H1 (cell line): ENCODE results near the gene DNAL4. TPM values are rescaled to one million over a fixed set of nuclear protein-coding genes. Genes with fewer than 3 reads are reported as not detected.

ENCODE experiments used
- CTCF ChIA-PET: fragments of 300-600 bp; sonication (Branson Sonifier 250); formaldehyde crosslinking; loops from one replicate; lab custom pipeline; 2021; ENCODE audit not compliant: partially characterized antibody; lab: Charles Lee
- POLR2A ChIA-PET: fragments of 300-600 bp; sonication (Branson Sonifier 250); formaldehyde crosslinking; loops from one replicate; lab custom pipeline; 2021; ENCODE audit warnings: inconsistent platforms; ENCODE audit not compliant: partially characterized antibody; lab: Charles Lee
- DNase-seq, 2 experiments: peaks; one replicate each; pipeline versions ENCODE4 v3.0.0 to v3.0.0-alpha.2; 2010 to 2022; ENCODE audit warnings: low spot score in 2 of 2, low read depth in 1 of 2, mixed read lengths in 1 of 2
- FAIRE-seq: peaks from 2 replicates; lab custom pipeline; 2011; peaks lifted over from hg19 to GRCh38; lab: Jason Lieb, UNC
- H2AFZ ChIP-seq: 2 replicates; pipeline ENCODE4 v1.8.1; 2012; ENCODE audit warnings: low read length, inconsistent platforms
- H2AK5ac ChIP-seq: 2 replicates; pipeline ENCODE4 v1.6.1; 2013; ENCODE audit warnings: low read depth, low read length
- H2BK120ac ChIP-seq: replicated peaks from 2 replicates; pipeline ENCODE3; 2013; ENCODE audit warnings: low read depth, low read length, inconsistent platforms
- H2BK12ac ChIP-seq: 2 replicates; pipeline ENCODE4 v1.6.1; 2013; ENCODE audit warnings: low read depth, low read length
- H2BK15ac ChIP-seq: 2 replicates; pipeline ENCODE4 v1.6.1; 2013; ENCODE audit warnings: low read length
- H2BK20ac ChIP-seq: 2 replicates; pipeline ENCODE4 v1.6.1; 2013; ENCODE audit warnings: low read length
- H2BK5ac ChIP-seq: 2 replicates; pipeline ENCODE4 v1.6.1; 2013; ENCODE audit warnings: low read depth, low read length
- H3K14ac ChIP-seq: 2 replicates; pipeline ENCODE4 v1.6.1; 2013; ENCODE audit warnings: inconsistent platforms; ENCODE audit not compliant: insufficient read length
- H3K18ac ChIP-seq: 2 replicates; pipeline ENCODE4 v1.6.1; 2013; ENCODE audit warnings: low read length; ENCODE audit errors: extremely low read depth
- H3K23ac ChIP-seq: 2 replicates; pipeline ENCODE4 v1.6.1; 2013; ENCODE audit warnings: inconsistent platforms; ENCODE audit not compliant: insufficient read length
- H3K23me2 ChIP-seq: 2 replicates; pipeline ENCODE4 v1.6.1; 2013; ENCODE audit warnings: low read depth, low read length
- H3K27ac ChIP-seq: 2 replicates; pipeline ENCODE4 v1.6.1; 2011; ENCODE audit warnings: low read depth, low read length, inconsistent platforms
- H3K27me3 ChIP-seq, 4 experiments: replicated peaks in 1 of 4; 1 replicate in 1 of 4; 2 replicates in 3 of 4; pipeline versions ENCODE4 v1.6.1 to v1.8.1; 2011 to 2013; ENCODE audit warnings: low read length in 3 of 4, mild to moderate bottlenecking in 3 of 4, inconsistent platforms in 2 of 4, mixed read lengths in 2 of 4, moderate library complexity in 1 of 4; ENCODE audit not compliant: control insufficient read depth in 3 of 4, insufficient read depth in 3 of 4; ENCODE audit errors: extremely low read depth in 1 of 4
- H3K36me3 ChIP-seq, 4 experiments: 2 replicates each; pipeline versions ENCODE4 v1.6.1 to v1.8.1; 2011 to 2013; ENCODE audit warnings: mild to moderate bottlenecking in 4 of 4, low read length in 3 of 4, moderate library complexity in 2 of 4, control low read depth in 1 of 4, inconsistent platforms in 1 of 4; ENCODE audit not compliant: insufficient read depth in 4 of 4, control insufficient read depth in 2 of 4
- H3K4ac ChIP-seq: replicated peaks from 2 replicates; pipeline ENCODE3; 2013; ENCODE audit warnings: low read length, low read depth, mixed read lengths, inconsistent platforms; ENCODE audit not compliant: insufficient read length
- H3K4me1 ChIP-seq, 4 experiments: replicated peaks in 1 of 4; 1 replicate in 1 of 4; 2 replicates in 3 of 4; pipeline versions ENCODE4 v1.6.1 to v1.8.1; 2011 to 2013; ENCODE audit warnings: low read length in 3 of 4, inconsistent platforms in 2 of 4, mixed read lengths in 1 of 4; ENCODE audit not compliant: insufficient read depth in 4 of 4, control insufficient read depth in 3 of 4
- H3K4me2 ChIP-seq, 2 experiments: 2 replicates each; pipeline versions ENCODE4 v1.6.1 to v1.8.1; 2011 to 2013; ENCODE audit warnings: low read depth in 2 of 2, low read length in 2 of 2, control low read depth in 1 of 2, inconsistent platforms in 1 of 2, mild to moderate bottlenecking in 1 of 2; ENCODE audit not compliant: insufficient read depth in 1 of 2
- H3K4me3 ChIP-seq, 4 experiments: fragments of 200-600, 300-600 bp in 1 of 4; sonication (generic), shearing (Covaris generic), sonication (Bioruptor Twin) in 1 of 4; 2 replicates each; pipeline versions ENCODE4 v1.5.1 to v1.8.1; 2011 to 2016; ENCODE audit warnings: low read length in 4 of 4, low read depth in 3 of 4, control low read depth in 2 of 4, inconsistent platforms in 2 of 4, mild to moderate bottlenecking in 2 of 4, mixed read lengths in 1 of 4, moderate library complexity in 1 of 4; ENCODE audit not compliant: insufficient read depth in 2 of 4; ENCODE audit errors: extremely low read depth in 1 of 4
- H3K56ac ChIP-seq: replicated peaks from 2 replicates; pipeline ENCODE3; 2013; ENCODE audit warnings: low read depth, mild to moderate bottlenecking, mixed read lengths, low read length, inconsistent platforms; ENCODE audit not compliant: insufficient read length
- H3K79me1 ChIP-seq: 2 replicates; pipeline ENCODE4 v1.6.1; 2013; ENCODE audit warnings: low read depth, low read length, control low read depth
- H3K79me2 ChIP-seq, 2 experiments: 2 replicates each; pipeline versions ENCODE4 v1.6.1 to v1.8.1; 2012 to 2013; ENCODE audit warnings: low read length in 2 of 2, mild to moderate bottlenecking in 2 of 2, inconsistent platforms in 1 of 2; ENCODE audit not compliant: insufficient read depth in 2 of 2, control insufficient read depth in 1 of 2
- H3K9ac ChIP-seq, 4 experiments: replicated peaks in 1 of 4; 1 replicate in 1 of 4; 2 replicates in 3 of 4; pipeline versions ENCODE4 v1.6.1 to v1.8.1; 2011 to 2013; ENCODE audit warnings: low read depth in 3 of 4, low read length in 3 of 4, control low read depth in 2 of 4, mild to moderate bottlenecking in 2 of 4, moderate library complexity in 2 of 4, inconsistent platforms in 1 of 4; ENCODE audit errors: extremely low read depth in 1 of 4
- H3K9me3 ChIP-seq, 2 experiments: 2 replicates each; pipeline versions ENCODE4 v1.6.1 to v1.8.1; 2012 to 2013; ENCODE audit warnings: mild to moderate bottlenecking in 2 of 2, moderate library complexity in 2 of 2, control low read depth in 1 of 2, inconsistent platforms in 1 of 2, low read depth in 1 of 2, low read length in 1 of 2, mixed read lengths in 1 of 2; ENCODE audit not compliant: insufficient read depth in 2 of 2
- H4K20me1 ChIP-seq, 2 experiments: replicated peaks in 1 of 2; 2 replicates each; pipeline versions ENCODE3 to v1.8.1; 2011 to 2013; ENCODE audit warnings: inconsistent platforms in 2 of 2, low read length in 2 of 2, mild to moderate bottlenecking in 1 of 2; ENCODE audit not compliant: insufficient read depth in 2 of 2, control insufficient read depth in 1 of 2
- H4K5ac ChIP-seq: 2 replicates; pipeline ENCODE4 v1.6.1; 2013; ENCODE audit warnings: low read length, low read depth, mixed read lengths, inconsistent platforms; ENCODE audit not compliant: insufficient read length
- H4K8ac ChIP-seq: 2 replicates; pipeline ENCODE4 v1.8.0; 2013; ENCODE audit warnings: mild to moderate bottlenecking, moderate library complexity, low read length, inconsistent platforms; ENCODE audit not compliant: insufficient read depth; ENCODE audit errors: extremely low read depth
- H4K91ac ChIP-seq: replicated peaks from 2 replicates; pipeline ENCODE3; 2013; ENCODE audit warnings: low read length, mixed read lengths, inconsistent platforms; ENCODE audit not compliant: insufficient read length
- BCL11A ChIP-seq, 2 experiments: IDR thresholded peaks; one replicate each; pipeline ENCODE4 v1.6.1; 2011; ENCODE audit warnings: low read depth in 2 of 2, low read length in 2 of 2, mild to moderate bottlenecking in 2 of 2
- CBX5 ChIP-seq: fragments of 300-800, 300-1000 bp; sonication (generic); IDR thresholded peaks from 2 replicates; pipeline ENCODE4 v1.7.1; 2016; ENCODE audit warnings: antibody characterized with exemption, low read length, low read depth
- CBX8 ChIP-seq: fragments of 300-800, 300-1000 bp; sonication (generic); IDR thresholded peaks from 2 replicates; pipeline ENCODE4 v1.7.1; 2016; ENCODE audit warnings: low read depth, low read length, borderline replicate concordance
- CHD1 ChIP-seq: IDR thresholded peaks from 2 replicates; pipeline ENCODE4 v1.6.1; 2012; ENCODE audit warnings: low read depth, low read length, improper control_type of control experiment
- EZH2 ChIP-seq: fragments of 200-600 bp; sonication (generic); IDR thresholded peaks from 2 replicates; pipeline ENCODE4 v1.7.1; 2012; ENCODE audit warnings: low read depth, mild to moderate bottlenecking, moderate library complexity, low read length, inconsistent platforms; ENCODE audit not compliant: severe bottlenecking
- KDM5A ChIP-seq: fragments of 200-600 bp; IDR thresholded peaks from 2 replicates; pipeline ENCODE4 v1.7.1; 2012; ENCODE audit warnings: mild to moderate bottlenecking, low read length, inconsistent platforms, mixed read lengths
- MAFK ChIP-seq: IDR thresholded peaks from 2 replicates; pipeline ENCODE4 v1.6.1; 2012; ENCODE audit warnings: low read depth, mild to moderate bottlenecking, improper control_type of control experiment, low read length
- POLR2A ChIP-seq, 2 experiments: IDR thresholded peaks; 1 replicate in 1 of 2; 2 replicates in 1 of 2; pipeline ENCODE4 v1.6.1; 2011; ENCODE audit warnings: low read depth in 2 of 2, low read length in 2 of 2, mild to moderate bottlenecking in 2 of 2; ENCODE audit errors: control extremely low read depth in 1 of 2
- POU5F1 ChIP-seq: IDR thresholded peaks from 2 replicates; pipeline ENCODE4 v1.6.1; 2011; ENCODE audit warnings: low read depth, mild to moderate bottlenecking, low read length, moderate library complexity
- RBBP5 ChIP-seq: IDR thresholded peaks from 2 replicates; pipeline ENCODE4 v1.7.1; 2012; ENCODE audit warnings: low read depth, mild to moderate bottlenecking, inconsistent platforms, low read length, moderate library complexity, borderline replicate concordance
- RFX5 ChIP-seq: IDR thresholded peaks from 2 replicates; pipeline ENCODE4 v1.6.1; 2011; ENCODE audit warnings: low read depth, low read length, improper control_type of control experiment, borderline replicate concordance
- SUZ12 ChIP-seq: fragments of 200-600 bp; sonication (generic); IDR thresholded peaks from 2 replicates; pipeline ENCODE4 v1.6.1; 2012; ENCODE audit warnings: mild to moderate bottlenecking, inconsistent platforms, low read length, moderate library complexity, mixed read lengths
- TAF1 ChIP-seq: IDR thresholded peaks from 2 replicates; pipeline ENCODE4 v1.6.1; 2011; ENCODE audit warnings: mild to moderate bottlenecking, low read depth, low read length
- WGBS, 2 experiments: shearing (Covaris generic) in 1 of 2; methylation state at CpG; one replicate each; pipeline versions ENCODE4 v1.1.6 to v1.1.7; 2013 to 2015; ENCODE audit warnings: low lambda C conversion rate in 2 of 2, mixed read lengths in 2 of 2, inconsistent platforms in 1 of 2, low coverage in 1 of 2, missing lambda C conversion rate in 1 of 2; ENCODE audit not compliant: insufficient replicate concordance in 2 of 2, insufficient coverage in 1 of 2, insufficient read length in 1 of 2; ENCODE audit errors: extremely low coverage in 1 of 2, missing lambda C conversion rate in 1 of 2; 5-methylcytosine and 5-hydroxymethylcytosine counted together
- polyA plus RNA-seq, 7 experiments: library from polyadenylated mRNA; depleted of rRNA in 3 of 7; stranded (reverse) in 5 of 7; unstranded in 2 of 7; fragments of >200 nt in 5 of 7; fragments of 200-250 nt in 2 of 7; gene quantifications; 1 replicate in 5 of 7; 2 replicates in 1 of 7; 4 replicates in 1 of 7; pipeline versions ENCODE4 v1.2.1 to v1.2.3, GENCODE V29; 2011 to 2013; ENCODE audit warnings: missing spikeins in 2 of 7, mixed read lengths in 2 of 7
- total RNA-seq: library from RNA; stranded (reverse); fragmentation: NEBNext Ultra II Directional; extraction: Animal tissue kit (Norgen Biotek cat#: 25700); gene quantifications from 2 replicates; pipeline ENCODE4 v1.2.1, GENCODE V29; 2021

The DNAL4 gene
- total and polyA plus RNA-seq, 2 of the 8 experiments (the other 6 are each of a cell fraction or from before 2014, with no cell fraction given), result 8.8 to 14.0 TPM

GRCh38 chr22:38755155-38755910 is 38.6 kb downstream of the DNAL4 start:
- Histone ChIP-seq H2BK120ac (no peak overlapping the region), H3K27me3 (peaks cover 0 to 7% (median 5%) of the 10 kb centered on the region in 4 experiments; a peak in 5 of 7 replicates), H2AK5ac (no peak overlapping the region), H3K27ac (no peak overlapping the region), H3K9ac (peak overlapping the region in 2 of 4 experiments; percentile 15 to 74; a peak in 3 of 7 replicates), H4K5ac (no peak overlapping the region), H3K4me2 (peak overlapping the region; percentile 80 to 88), H3K36me3 (no peaks in the 10 kb centered on the region), H3K56ac (no peak overlapping the region), H2AFZ (no peak overlapping the region), H2BK15ac (no peak overlapping the region), H3K9me3 (no peaks in the 10 kb centered on the region), H3K79me1 (no peaks in the 10 kb centered on the region), H2BK5ac (no peak overlapping the region), H2BK12ac (no peak overlapping the region), H3K4me3 (peak overlapping the region; percentile 57 to 81 (median 60)), H3K4me1 (peaks cover 2 to 12% (median 8%) of the 10 kb centered on the region in 4 experiments), H2BK20ac (no peak overlapping the region), H4K8ac (0 out of 2 replicates have a peak overlapping the region, but pooled peaks have one; percentile 35), H3K23me2 (peaks cover 17% of the 10 kb centered on the region; the same call in 1 of the 2 replicates), H3K18ac (no peak overlapping the region), H4K91ac (no peak overlapping the region), H3K23ac (no peak overlapping the region), H3K14ac (no peak overlapping the region), H3K4ac (no peak overlapping the region), H4K20me1 (no peaks in the 10 kb centered on the region), H3K79me2 (no peaks in the 10 kb centered on the region)
- DNase-seq (peak in 1 of 2 experiments; percentile 77), FAIRE-seq (no peak)
- ChIA-PET POLR2A (interaction anchor here (0.7 to 10.3 kb wide), 6 partner anchors 9 to 50 kb away, joined by 3 to 112 read pairs (median 10); partner anchors contain the start of gene GTPBP1), CTCF (interaction anchor here (1.4 to 6.0 kb wide), 3 partner anchors 14 to 22 kb away, joined by 3 to 44 read pairs (median 9); no protein-coding TSS in a partner anchor)
- WGBS, 2 experiments, result 3% methylated on average over 34 of the region's 74 CpGs; no CpG with 5 or more reads in 1 of the 2 experiments
- TF ChIP-seq RFX5 (no peak), CBX8 (no peak), BCL11A (IDR thresholded peaks at IDR 0.05; ENCODE audit: low read depth in 2 of 2, low read length in 2 of 2) (no peak), CBX5 (no peak), CHD1 (no peak), SUZ12 (peak; percentile 18; the same call in 1 of the 2 replicates), EZH2 (peak; percentile 19), RBBP5 (no peak), POLR2A (IDR thresholded peaks at IDR 0.05; ENCODE audit: control extremely low read depth in 1 of 2, low read depth in 2 of 2, low read length in 2 of 2) (no peak), TAF1 (peak; percentile 19; the same call in 1 of the 2 replicates), KDM5A (no peak), POU5F1 (no peak), MAFK (no peak)
